Omental fat pad (tissue), 4 donors: ENCODE measurements around the gene BRINP1. TPM values are rescaled to one million over a fixed set of nuclear protein-coding genes. Genes with fewer than 3 reads are reported as not detected.

Experiments
- ATAC-seq: fragments of 150-250 bp; one replicate; pipeline ENCODE4 v1.9.1; 2016; ENCODE audit warnings: mild to moderate bottlenecking, moderate library complexity; ENCODE audit not compliant: low FRiP score
- DNase-seq: peaks from one replicate; pipeline ENCODE4 v3.0.0-alpha.2; 2019; ENCODE audit warnings: low spot score
- CTCF ChIP-seq, 3 donors: fragments of 450-650 bp; IDR thresholded peaks; one replicate each; pipeline ENCODE4 v1.5.1; 2016 to 2017; ENCODE audit warnings: antibody characterized with exemption in 3 of 3, mild to moderate bottlenecking in 3 of 3, moderate library complexity in 2 of 3
- total RNA-seq, 4 donors: library from RNA; depleted of rRNA; stranded (reverse); fragments of >200 nt; gene quantifications; one replicate each; pipeline ENCODE4 v1.1.0, GENCODE V29; 2016

BRINP1 gene
- total RNA-seq, 4 donors from 2014 or later: 0.24 to 0.37 TPM; not detected in 2

- no peak for TF ChIP-seq CTCF (IDR thresholded peaks at IDR 0.05)
- DNase-seq: no peak
- ATAC-seq: no peak
Observed at GRCh38 chr9:119367683-119368075, 1.6 kb downstream of the BRINP1 start.

- no peak for DNase-seq
- ATAC-seq: no peak
- no peak for TF ChIP-seq CTCF (IDR thresholded peaks at IDR 0.05)
Observed at GRCh38 chr9:119366909-119367682, 2.1 kb downstream of the BRINP1 start.

- TF ChIP-seq CTCF (IDR thresholded peaks at IDR 0.05): no peak
- no peak for DNase-seq
- no peak for ATAC-seq
Observed at GRCh38 chr9:119365291-119366027, 3.8 kb downstream of the BRINP1 start.

- no peak for ATAC-seq
- no peak for DNase-seq
- TF ChIP-seq CTCF (IDR thresholded peaks at IDR 0.05): no peak
Observed at GRCh38 chr9:119360237-119360636, 9.0 kb downstream of the BRINP1 start.

- TF ChIP-seq CTCF (IDR thresholded peaks at IDR 0.05): no peak
- DNase-seq (no peak), ATAC-seq (no peak)
Observed at GRCh38 chr9:119357336-119358096, 11.7 kb downstream of the BRINP1 start.

- DNase-seq: no peak
- ATAC-seq: no peak
- TF ChIP-seq CTCF (IDR thresholded peaks at IDR 0.05): no peak
Observed at GRCh38 chr9:119349351-119349825, 19.8 kb downstream of the BRINP1 start.
